Right lobe of liver (tissue), 6 donors: Measurements from ENCODE around the gene PTPRN. TPM values are rescaled to one million over a fixed set of nuclear protein-coding genes. Genes with fewer than 3 reads are reported as not detected.
A peak's percentile ranks its signal among the peaks of the same experiment; 100 is the strongest.

ENCODE experiments used
- ATAC-seq, 4 donors: fragments of 200-7000 bp; cut with Tn5 transposase; one replicate each; pipeline ENCODE4 v1.9.1; 2020; ENCODE audit warnings: mild to moderate bottlenecking in 4 of 4, moderate library complexity in 4 of 4
- DNase-seq, 3 donors: peaks; one replicate each; pipeline ENCODE4 v3.0.0-alpha.2; 2020
- H3K27ac ChIP-seq, 3 donors: fragments of 200-600 bp; one replicate each; pipeline ENCODE4 v1.8.0; 2022
- H3K27me3 ChIP-seq, 2 donors: fragments of 200-600 bp; one replicate each; pipeline ENCODE4 v1.8.0; 2022
- H3K36me3 ChIP-seq, 4 donors: fragments of 200-600 bp; sonication (generic) in 1 of 4; one replicate each; pipeline versions ENCODE4 v1.5.1 to v1.8.0; 2017 to 2022; ENCODE audit warnings: control low read depth in 1 of 4
- H3K4me1 ChIP-seq, 4 donors: fragments of 200-600 bp; sonication (generic) in 1 of 4; one replicate each; pipeline versions ENCODE4 v1.5.1 to v1.8.0; 2017 to 2022; ENCODE audit warnings: control low read depth in 1 of 4
- H3K4me3 ChIP-seq, 3 donors: fragments of 200-600 bp; one replicate each; pipeline ENCODE4 v1.8.0; 2022
- H3K9me3 ChIP-seq, 4 donors: fragments of 200-600 bp; sonication (generic) in 1 of 4; one replicate each; pipeline versions ENCODE4 v1.5.1 to v1.8.0; 2017 to 2022; ENCODE audit warnings: control low read depth in 1 of 4
- CTCF ChIP-seq, 4 donors: fragments of 200-600 bp in 3 of 4; fragments of 450-650 bp in 1 of 4; IDR thresholded peaks; one replicate each; pipeline versions ENCODE4 v1.5.1 to v1.8.0; 2016 to 2022; ENCODE audit warnings: antibody characterized with exemption in 4 of 4, mild to moderate bottlenecking in 2 of 4
- POLR2A ChIP-seq: fragments of 450-650 bp; IDR thresholded peaks from one replicate; pipeline ENCODE4 v1.6.1; 2017; ENCODE audit warnings: antibody characterized with exemption, mild to moderate bottlenecking
- WGBS: methylation state at CpG from one replicate; pipeline ENCODE4 v1.1.6; 2018; ENCODE audit warnings: low coverage, low lambda C conversion rate; ENCODE audit not compliant: insufficient coverage; ENCODE audit errors: missing lambda C conversion rate; 5-methylcytosine and 5-hydroxymethylcytosine counted together
- intact Hi-C, 2 donors: fragments of 100-400 bp; cut with DNase I; formaldehyde crosslinking; loops; one replicate each; pipeline versions ENCODE4 v1.11.2 to v1.14.1; 2022
- total RNA-seq, 6 experiments: library from RNA; depleted of rRNA in 2 of 6; stranded (reverse); fragments of >200 nt in 2 of 6; fragmentation: NEBNext Ultra II Directional in 3 of 6; extraction: Animal tissue kit (Norgen Biotek cat#: 25700) in 3 of 6; gene quantifications; one replicate each; pipeline versions ENCODE4 v1.1.0 to v1.2.4, GENCODE V29; 2016 to 2023
- donor health status: DM: no; HTN: yes; CAD: no.
- donor health status: DM: no; HTN: no; CAD: no.
- donor health status: DM: no; HTN: no; CAD: no.
- donor health status: DM: no; HTN: yes; CAD: no.
- donor health status: DM: no; HTN: yes; CAD: no.

The PTPRN gene
- total RNA-seq, 6 experiments from 2014 or later: 0.31 TPM; not detected in 5

- intact Hi-C loops: no loop called here
- 49% methylated on average over 8 of the region's 8 CpGs for WGBS
- Histone ChIP-seq H3K27me3 (no peaks in the 10 kb centered on the region), H3K4me1 (peaks cover 0 to 16% (median 7%) of the 10 kb centered on the region in 4 donors), H3K27ac (peak overlapping the region in 2 of 3 donors; percentile 15 to 55), H3K36me3 (no peaks in the 10 kb centered on the region), H3K4me3 (no peak overlapping the region), H3K9me3 (no peaks in the 10 kb centered on the region)
- DNase-seq: peak; percentile 83 to 90 (median 89)
- no peak for TF ChIP-seq POLR2A
- TF ChIP-seq CTCF (IDR thresholded peaks at IDR 0.05): no peak
- peak; percentile 91 to 95 (median 94) for ATAC-seq
These were observed 39.7 kb downstream of the PTPRN start for GRCh38 chr2:219269362-219270054.

- Histone ChIP-seq H3K27me3 (no peaks in the 10 kb centered on the region), H3K27ac (no peak overlapping the region), H3K36me3 (no peaks in the 10 kb centered on the region), H3K4me3 (no peak overlapping the region), H3K9me3 (no peaks in the 10 kb centered on the region), H3K4me1 (peaks cover 0 to 16% (median 7%) of the 10 kb centered on the region in 4 donors)
- ATAC-seq: no peak
- no CpG with 5 or more reads among the region's 2 CpGs for WGBS
- no peak for DNase-seq
- TF ChIP-seq CTCF (IDR thresholded peaks at IDR 0.05): no peak
- TF ChIP-seq POLR2A: no peak
- intact Hi-C loops: no loop called here
These were observed 40.9 kb downstream of the PTPRN start for GRCh38 chr2:219268294-219268693.

GRCh38 chr2:219266886-219267285 is 42.3 kb downstream of the PTPRN start:
- DNase-seq (peak in 1 of 3 donors; percentile 26), ATAC-seq (no peak)
- TF ChIP-seq CTCF (IDR thresholded peaks at IDR 0.05) (no peak), POLR2A (no peak)
- no peak overlapping the region for H3K27ac ChIP-seq
- WGBS: no CpG with 5 or more reads among the region's 1 CpG
- H3K27me3 ChIP-seq: no peaks in the 10 kb centered on the region
- H3K4me1 ChIP-seq: peaks cover 0 to 16% (median 7%) of the 10 kb centered on the region in 4 donors
- intact Hi-C loops: no loop called here
- no peak overlapping the region for H3K4me3 ChIP-seq
- H3K36me3 ChIP-seq: no peaks in the 10 kb centered on the region
- H3K9me3 ChIP-seq: no peaks in the 10 kb centered on the region

GRCh38 chr2:219266232-219266631 is 43.0 kb downstream of the PTPRN start:
- TF ChIP-seq POLR2A: no peak
- no peak for TF ChIP-seq CTCF (IDR thresholded peaks at IDR 0.05)
- intact Hi-C loops: no loop called here
- H3K4me1 ChIP-seq: peaks cover 0 to 16% (median 7%) of the 10 kb centered on the region in 4 donors
- H3K4me3 ChIP-seq: no peak overlapping the region
- no peak overlapping the region for H3K27ac ChIP-seq
- no peaks in the 10 kb centered on the region for H3K9me3 ChIP-seq
- no peak for ATAC-seq
- no peak for DNase-seq
- WGBS: 100% methylated on average over 1 of the region's 5 CpGs
- no peaks in the 10 kb centered on the region for H3K27me3 ChIP-seq
- H3K36me3 ChIP-seq: no peaks in the 10 kb centered on the region
